Panc1 (cell line): Measurements from ENCODE around the gene S100A2.

Experiments used
- POLR2AphosphoS5 ChIP-seq: IDR thresholded peaks from 2 replicates; pipeline ENCODE4 v1.6.1; 2012; ENCODE audit warnings: mild to moderate bottlenecking, low read depth, low read length, moderate library complexity
- TF ChIP-seq, protein P1 (sequence below): fragments of 450-650 bp; IDR thresholded peaks from 2 replicates; pipeline ENCODE4 v1.5.1; 2017; ENCODE audit warnings: mild to moderate bottlenecking
- TF ChIP-seq, protein P2 (sequence below), 2 experiments: IDR thresholded peaks; 2 replicates each; pipeline ENCODE4 v1.6.1; 2011 to 2012; ENCODE audit warnings: low read depth in 2 of 2, control low read depth in 1 of 2, low read length in 1 of 2, mild to moderate bottlenecking in 1 of 2, moderate library complexity in 1 of 2; ENCODE audit not compliant: insufficient read depth in 1 of 2

DNA sequence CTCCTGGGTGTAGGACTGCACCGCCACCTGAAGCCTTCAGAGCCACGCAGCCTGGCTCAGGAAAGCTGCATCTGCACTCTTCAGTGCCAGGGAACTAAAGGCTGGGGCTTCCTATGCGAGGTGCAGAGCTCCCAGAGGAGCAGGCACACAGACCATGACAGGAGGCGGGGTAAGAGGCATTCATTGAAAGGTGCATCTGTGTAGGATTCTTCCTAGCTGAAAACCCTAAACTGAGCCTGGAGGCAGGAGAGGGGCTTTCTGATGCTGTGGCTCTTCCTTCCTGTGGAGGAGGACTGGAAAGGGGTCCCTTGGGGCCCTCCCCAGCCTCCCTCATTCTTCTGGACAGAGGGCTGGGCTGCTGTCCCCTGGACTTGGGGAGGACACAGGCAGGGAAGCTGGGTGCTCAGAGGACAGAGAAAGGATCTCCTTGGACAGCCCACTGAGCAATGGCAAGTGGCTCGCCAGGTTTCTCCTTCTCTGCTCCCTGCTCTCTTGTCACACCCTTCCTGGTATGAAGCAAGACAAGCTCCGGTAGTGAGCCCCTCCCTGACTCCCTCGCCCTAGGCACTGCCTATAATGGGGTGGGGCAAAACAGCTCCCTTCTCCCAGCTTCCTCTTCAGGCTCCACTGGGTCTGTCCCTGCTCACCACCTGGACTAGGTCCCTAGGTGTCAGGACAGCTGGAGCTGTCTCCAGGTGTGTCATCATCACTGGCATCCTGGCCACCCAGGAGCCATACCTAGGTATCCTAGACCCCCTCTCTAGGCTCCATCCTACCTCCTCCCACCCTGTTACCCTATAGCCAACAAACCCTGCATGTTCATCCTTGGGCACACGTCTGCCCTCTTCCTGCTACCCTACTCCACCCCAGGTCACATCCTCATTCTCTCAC is 49.9 kb downstream of the S100A2 start:
- TF ChIP-seq, protein P1, sequence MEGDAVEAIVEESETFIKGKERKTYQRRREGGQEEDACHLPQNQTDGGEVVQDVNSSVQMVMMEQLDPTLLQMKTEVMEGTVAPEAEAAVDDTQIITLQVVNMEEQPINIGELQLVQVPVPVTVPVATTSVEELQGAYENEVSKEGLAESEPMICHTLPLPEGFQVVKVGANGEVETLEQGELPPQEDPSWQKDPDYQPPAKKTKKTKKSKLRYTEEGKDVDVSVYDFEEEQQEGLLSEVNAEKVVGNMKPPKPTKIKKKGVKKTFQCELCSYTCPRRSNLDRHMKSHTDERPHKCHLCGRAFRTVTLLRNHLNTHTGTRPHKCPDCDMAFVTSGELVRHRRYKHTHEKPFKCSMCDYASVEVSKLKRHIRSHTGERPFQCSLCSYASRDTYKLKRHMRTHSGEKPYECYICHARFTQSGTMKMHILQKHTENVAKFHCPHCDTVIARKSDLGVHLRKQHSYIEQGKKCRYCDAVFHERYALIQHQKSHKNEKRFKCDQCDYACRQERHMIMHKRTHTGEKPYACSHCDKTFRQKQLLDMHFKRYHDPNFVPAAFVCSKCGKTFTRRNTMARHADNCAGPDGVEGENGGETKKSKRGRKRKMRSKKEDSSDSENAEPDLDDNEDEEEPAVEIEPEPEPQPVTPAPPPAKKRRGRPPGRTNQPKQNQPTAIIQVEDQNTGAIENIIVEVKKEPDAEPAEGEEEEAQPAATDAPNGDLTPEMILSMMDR, result no peak
- TF ChIP-seq POLR2AphosphoS5, result no peak
- TF ChIP-seq, protein P2, sequence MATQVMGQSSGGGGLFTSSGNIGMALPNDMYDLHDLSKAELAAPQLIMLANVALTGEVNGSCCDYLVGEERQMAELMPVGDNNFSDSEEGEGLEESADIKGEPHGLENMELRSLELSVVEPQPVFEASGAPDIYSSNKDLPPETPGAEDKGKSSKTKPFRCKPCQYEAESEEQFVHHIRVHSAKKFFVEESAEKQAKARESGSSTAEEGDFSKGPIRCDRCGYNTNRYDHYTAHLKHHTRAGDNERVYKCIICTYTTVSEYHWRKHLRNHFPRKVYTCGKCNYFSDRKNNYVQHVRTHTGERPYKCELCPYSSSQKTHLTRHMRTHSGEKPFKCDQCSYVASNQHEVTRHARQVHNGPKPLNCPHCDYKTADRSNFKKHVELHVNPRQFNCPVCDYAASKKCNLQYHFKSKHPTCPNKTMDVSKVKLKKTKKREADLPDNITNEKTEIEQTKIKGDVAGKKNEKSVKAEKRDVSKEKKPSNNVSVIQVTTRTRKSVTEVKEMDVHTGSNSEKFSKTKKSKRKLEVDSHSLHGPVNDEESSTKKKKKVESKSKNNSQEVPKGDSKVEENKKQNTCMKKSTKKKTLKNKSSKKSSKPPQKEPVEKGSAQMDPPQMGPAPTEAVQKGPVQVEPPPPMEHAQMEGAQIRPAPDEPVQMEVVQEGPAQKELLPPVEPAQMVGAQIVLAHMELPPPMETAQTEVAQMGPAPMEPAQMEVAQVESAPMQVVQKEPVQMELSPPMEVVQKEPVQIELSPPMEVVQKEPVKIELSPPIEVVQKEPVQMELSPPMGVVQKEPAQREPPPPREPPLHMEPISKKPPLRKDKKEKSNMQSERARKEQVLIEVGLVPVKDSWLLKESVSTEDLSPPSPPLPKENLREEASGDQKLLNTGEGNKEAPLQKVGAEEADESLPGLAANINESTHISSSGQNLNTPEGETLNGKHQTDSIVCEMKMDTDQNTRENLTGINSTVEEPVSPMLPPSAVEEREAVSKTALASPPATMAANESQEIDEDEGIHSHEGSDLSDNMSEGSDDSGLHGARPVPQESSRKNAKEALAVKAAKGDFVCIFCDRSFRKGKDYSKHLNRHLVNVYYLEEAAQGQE (IDR thresholded peaks at IDR 0.05; ENCODE audit: insufficient read depth in 1 of 2, low read depth in 2 of 2, low read length in 1 of 2), result no peak
